ENCODE measurements around the gene KDM4C. TPM values are rescaled to one million over a fixed set of nuclear protein-coding genes. Genes with fewer than 3 reads are reported as not detected.

KDM4C gene
- total RNA-seq, 1 donor: 50.7 TPM

DNA sequence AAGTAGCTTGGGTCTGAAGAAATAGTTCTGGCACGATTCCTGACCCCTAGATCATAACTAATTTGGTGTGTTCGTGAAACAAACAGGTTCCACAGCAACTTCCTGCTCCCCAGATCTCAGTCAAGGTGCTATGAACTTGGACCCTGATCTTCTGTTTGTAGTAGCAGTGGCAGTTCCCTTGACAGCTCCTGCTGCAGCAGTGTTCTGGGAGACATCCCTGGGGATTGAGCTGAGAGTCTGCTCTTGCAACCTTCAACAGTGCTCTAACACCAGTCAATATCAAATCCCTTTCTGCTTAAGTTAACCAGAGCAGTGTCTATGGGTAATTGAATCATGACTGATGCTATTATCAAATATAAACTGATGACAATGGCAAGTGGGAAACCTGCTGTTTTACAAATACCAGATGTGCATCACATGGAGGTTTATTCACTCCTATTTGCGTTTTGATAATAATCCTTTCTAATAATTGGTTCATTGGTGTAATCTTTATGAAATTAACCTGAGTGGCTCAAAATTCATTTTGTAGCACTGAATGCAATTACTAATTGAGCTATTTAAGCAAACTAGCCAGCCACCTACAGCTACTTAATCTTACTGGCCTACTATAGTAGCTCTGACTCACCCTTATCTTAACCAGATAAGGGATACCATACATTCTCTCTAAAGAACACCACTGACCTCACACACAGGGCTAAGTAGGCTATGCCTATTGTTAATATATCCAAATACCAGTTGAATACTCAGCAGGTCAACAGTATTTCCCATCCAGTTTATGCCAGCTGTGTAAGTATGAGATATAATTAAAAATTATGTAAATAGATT is 21.9 kb downstream of the KDM4C start:
- H3K79me2 ChIP-seq (ENCODE audit: insufficient read depth, low read length): peaks cover 82% of the 10 kb centered on the region
- H3K27ac ChIP-seq (ENCODE audit: low read depth, low read length): no peak overlapping the region

GRCh38 chr9:6780690-6781089 is 22.9 kb downstream of the KDM4C start:
- H2AFZ ChIP-seq (ENCODE audit: low read length): no peak overlapping the region
- H3K27me3 ChIP-seq (ENCODE audit: insufficient read depth, low read length): no peaks in the 10 kb centered on the region
- H3K4me3 ChIP-seq (ENCODE audit: insufficient read depth, low read length): no peak overlapping the region
- no peak for TF ChIP-seq CTCF (IDR thresholded peaks at IDR 0.05; ENCODE audit: extremely low read depth, low read depth, low read length)
- H3K4me2 ChIP-seq (ENCODE audit: insufficient read depth, low read length): no peak overlapping the region
- peaks cover 43% of the 10 kb centered on the region for H4K20me1 ChIP-seq (ENCODE audit: insufficient read depth, low read length)
- H3K79me2 ChIP-seq (ENCODE audit: insufficient read depth, low read length): peaks cover 83% of the 10 kb centered on the region
- H3K36me3 ChIP-seq (ENCODE audit: insufficient read depth, low read length): no peaks in the 10 kb centered on the region
- H3K4me1 ChIP-seq (ENCODE audit: insufficient read depth, low read length): peaks cover 8% of the 10 kb centered on the region
- no peak for DNase-seq (ENCODE audit: insufficient read length, low spot score, missing footprints)
- H3K9me3 ChIP-seq (ENCODE audit: low read depth, low read length): no peaks in the 10 kb centered on the region
- no peak overlapping the region for H3K27ac ChIP-seq (ENCODE audit: low read depth, low read length)

More for the DNA sequence above, 21.9 kb downstream of the KDM4C start:
- Histone ChIP-seq H3K9me3 (ENCODE audit: low read depth, low read length) (no peaks in the 10 kb centered on the region), H3K36me3 (ENCODE audit: insufficient read depth, low read length) (no peaks in the 10 kb centered on the region), H3K4me2 (ENCODE audit: insufficient read depth, low read length) (no peak overlapping the region), H3K4me1 (ENCODE audit: insufficient read depth, low read length) (peaks cover 8% of the 10 kb centered on the region), H2AFZ (ENCODE audit: low read length) (no peak overlapping the region), H3K27me3 (ENCODE audit: insufficient read depth, low read length) (no peaks in the 10 kb centered on the region), H3K4me3 (ENCODE audit: insufficient read depth, low read length) (no peak overlapping the region), H4K20me1 (ENCODE audit: insufficient read depth, low read length) (peaks cover 45% of the 10 kb centered on the region)
- TF ChIP-seq CTCF (IDR thresholded peaks at IDR 0.05; ENCODE audit: extremely low read depth, low read depth, low read length): no peak
- no peak for DNase-seq (ENCODE audit: insufficient read length, low spot score, missing footprints)

- H3K79me2 ChIP-seq (ENCODE audit: insufficient read depth, low read length): peaks cover 84% of the 10 kb centered on the region
- H3K27ac ChIP-seq (ENCODE audit: low read depth, low read length): no peak overlapping the region
- no peaks in the 10 kb centered on the region for H3K27me3 ChIP-seq (ENCODE audit: insufficient read depth, low read length)
- peaks cover 42% of the 10 kb centered on the region for H4K20me1 ChIP-seq (ENCODE audit: insufficient read depth, low read length)
- no peak overlapping the region for H2AFZ ChIP-seq (ENCODE audit: low read length)
- H3K4me2 ChIP-seq (ENCODE audit: insufficient read depth, low read length): no peak overlapping the region
- no peaks in the 10 kb centered on the region for H3K9me3 ChIP-seq (ENCODE audit: low read depth, low read length)
- no peaks in the 10 kb centered on the region for H3K36me3 ChIP-seq (ENCODE audit: insufficient read depth, low read length)
- H3K4me1 ChIP-seq (ENCODE audit: insufficient read depth, low read length): peaks cover 8% of the 10 kb centered on the region
- DNase-seq (ENCODE audit: insufficient read length, low spot score, missing footprints): no peak
- TF ChIP-seq CTCF (IDR thresholded peaks at IDR 0.05; ENCODE audit: extremely low read depth, low read depth, low read length): no peak
- H3K4me3 ChIP-seq (ENCODE audit: insufficient read depth, low read length): no peak overlapping the region
Observed at GRCh38 chr9:6781476-6781875, 23.7 kb downstream of the KDM4C start.

GRCh38 chr9:6782345-6782744 is 24.6 kb downstream of the KDM4C start:
- DNase-seq (ENCODE audit: insufficient read length, low spot score, missing footprints): no peak

More at GRCh38 chr9:6782345-6782744, 24.6 kb downstream of the KDM4C start:
- TF ChIP-seq CTCF (IDR thresholded peaks at IDR 0.05; ENCODE audit: extremely low read depth, low read depth, low read length): no peak
- Histone ChIP-seq H3K9me3 (ENCODE audit: low read depth, low read length) (no peaks in the 10 kb centered on the region), H4K20me1 (ENCODE audit: insufficient read depth, low read length) (peaks cover 42% of the 10 kb centered on the region), H3K4me1 (ENCODE audit: insufficient read depth, low read length) (peaks cover 9% of the 10 kb centered on the region), H3K4me2 (ENCODE audit: insufficient read depth, low read length) (no peak overlapping the region), H3K79me2 (ENCODE audit: insufficient read depth, low read length) (peaks cover 83% of the 10 kb centered on the region), H3K27me3 (ENCODE audit: insufficient read depth, low read length) (no peaks in the 10 kb centered on the region), H3K36me3 (ENCODE audit: insufficient read depth, low read length) (no peaks in the 10 kb centered on the region), H3K4me3 (ENCODE audit: insufficient read depth, low read length) (no peak overlapping the region), H3K27ac (ENCODE audit: low read depth, low read length) (no peak overlapping the region), H2AFZ (ENCODE audit: low read length) (no peak overlapping the region)

Data from osteoblast (primary cell).